KMS-11 (cell line): ENCODE data around the gene ZIC4.

Experiments used
- H2AFZ ChIP-seq: fragments of 200-600 bp; sonication (generic); 2 replicates; pipeline ENCODE4 v1.6.1; 2016; ENCODE audit warnings: antibody characterized with exemption, mixed run types, low read depth
- H3K27ac ChIP-seq: fragments of 200-600 bp; sonication (generic); 2 replicates; pipeline ENCODE4 v1.6.1; 2016; ENCODE audit warnings: mild to moderate bottlenecking, mixed run types
- H3K27me3 ChIP-seq: fragments of 200-600 bp; sonication (generic); 2 replicates; pipeline ENCODE4 v1.6.1; 2017; ENCODE audit warnings: mild to moderate bottlenecking, low read depth, mixed run types, moderate library complexity; ENCODE audit not compliant: insufficient read depth
- H3K36me3 ChIP-seq: fragments of 200-600 bp; sonication (generic); 2 replicates; pipeline ENCODE4 v1.6.1; 2017; ENCODE audit warnings: mild to moderate bottlenecking, mixed run types; ENCODE audit not compliant: insufficient read depth
- H3K4me1 ChIP-seq: fragments of 200-600 bp; sonication (generic); 2 replicates; pipeline ENCODE4 v1.6.1; 2016; ENCODE audit warnings: mild to moderate bottlenecking, low read depth, mixed run types; ENCODE audit not compliant: poor library complexity, severe bottlenecking
- H3K4me2 ChIP-seq: fragments of 200-600 bp; sonication (generic); 2 replicates; pipeline ENCODE4 v1.7.0; 2016; ENCODE audit warnings: mild to moderate bottlenecking, mixed run types
- H3K4me3 ChIP-seq: fragments of 200-600 bp; sonication (generic); IDR thresholded peaks from 2 replicates; pipeline ENCODE4 v1.6.1; 2017; ENCODE audit warnings: low read depth, low read length, mixed read lengths; ENCODE audit not compliant: insufficient read depth
- H3K79me2 ChIP-seq: fragments of 200-600 bp; sonication (generic); 2 replicates; pipeline ENCODE4 v1.6.1; 2016; ENCODE audit warnings: low read depth, mixed run types; ENCODE audit not compliant: insufficient read depth
- H3K9ac ChIP-seq: fragments of 200-600 bp; sonication (generic); 2 replicates; pipeline ENCODE4 v1.6.1; 2016; ENCODE audit warnings: mild to moderate bottlenecking, mixed run types
- H4K20me1 ChIP-seq: fragments of 200-600 bp; sonication (generic); 2 replicates; pipeline ENCODE4 v1.6.1; 2016; ENCODE audit warnings: mild to moderate bottlenecking, mixed run types; ENCODE audit not compliant: insufficient read depth
- TF ChIP-seq, protein P1 (sequence below): fragments of 200-600 bp; sonication (generic); conservative IDR thresholded peaks from 2 replicates; pipeline ENCODE4 v1.6.1; 2017; ENCODE audit warnings: low read depth, mild to moderate bottlenecking, antibody characterized with exemption, low read length, moderate library complexity, mixed read lengths

Gene ZIC4

DNA sequence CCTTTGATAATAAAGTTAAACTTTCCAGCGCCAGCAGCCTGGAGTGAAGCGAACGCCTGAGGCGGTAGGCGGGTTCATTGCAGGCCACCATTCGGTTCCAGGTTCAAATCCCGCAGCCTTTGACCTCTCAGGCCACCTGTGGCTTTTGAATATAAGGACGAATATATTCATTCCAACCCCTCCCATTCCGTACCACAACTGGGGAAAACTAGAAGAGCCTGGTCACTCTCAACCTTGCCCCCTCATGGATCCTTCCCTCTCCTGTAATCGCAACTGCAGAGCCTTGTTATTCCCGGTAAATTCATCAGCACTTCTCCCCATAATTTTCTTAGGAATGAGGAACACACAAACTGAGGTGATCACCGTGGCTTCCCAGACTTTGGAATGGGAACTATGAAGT is 35.2 kb downstream of the ZIC4 start:
- Histone ChIP-seq H3K36me3 (no peaks in the 10 kb centered on the region), H3K4me1 (no peaks in the 10 kb centered on the region), H3K9ac (no peak overlapping the region), H3K27me3 (no peaks in the 10 kb centered on the region), H3K79me2 (no peaks in the 10 kb centered on the region), H3K4me2 (no peak overlapping the region), H3K27ac (no peak overlapping the region), H4K20me1 (no peaks in the 10 kb centered on the region), H2AFZ (no peak overlapping the region), H3K4me3 (no peak overlapping the region)
- TF ChIP-seq, protein P1, sequence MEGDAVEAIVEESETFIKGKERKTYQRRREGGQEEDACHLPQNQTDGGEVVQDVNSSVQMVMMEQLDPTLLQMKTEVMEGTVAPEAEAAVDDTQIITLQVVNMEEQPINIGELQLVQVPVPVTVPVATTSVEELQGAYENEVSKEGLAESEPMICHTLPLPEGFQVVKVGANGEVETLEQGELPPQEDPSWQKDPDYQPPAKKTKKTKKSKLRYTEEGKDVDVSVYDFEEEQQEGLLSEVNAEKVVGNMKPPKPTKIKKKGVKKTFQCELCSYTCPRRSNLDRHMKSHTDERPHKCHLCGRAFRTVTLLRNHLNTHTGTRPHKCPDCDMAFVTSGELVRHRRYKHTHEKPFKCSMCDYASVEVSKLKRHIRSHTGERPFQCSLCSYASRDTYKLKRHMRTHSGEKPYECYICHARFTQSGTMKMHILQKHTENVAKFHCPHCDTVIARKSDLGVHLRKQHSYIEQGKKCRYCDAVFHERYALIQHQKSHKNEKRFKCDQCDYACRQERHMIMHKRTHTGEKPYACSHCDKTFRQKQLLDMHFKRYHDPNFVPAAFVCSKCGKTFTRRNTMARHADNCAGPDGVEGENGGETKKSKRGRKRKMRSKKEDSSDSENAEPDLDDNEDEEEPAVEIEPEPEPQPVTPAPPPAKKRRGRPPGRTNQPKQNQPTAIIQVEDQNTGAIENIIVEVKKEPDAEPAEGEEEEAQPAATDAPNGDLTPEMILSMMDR, result no peak

DNA sequence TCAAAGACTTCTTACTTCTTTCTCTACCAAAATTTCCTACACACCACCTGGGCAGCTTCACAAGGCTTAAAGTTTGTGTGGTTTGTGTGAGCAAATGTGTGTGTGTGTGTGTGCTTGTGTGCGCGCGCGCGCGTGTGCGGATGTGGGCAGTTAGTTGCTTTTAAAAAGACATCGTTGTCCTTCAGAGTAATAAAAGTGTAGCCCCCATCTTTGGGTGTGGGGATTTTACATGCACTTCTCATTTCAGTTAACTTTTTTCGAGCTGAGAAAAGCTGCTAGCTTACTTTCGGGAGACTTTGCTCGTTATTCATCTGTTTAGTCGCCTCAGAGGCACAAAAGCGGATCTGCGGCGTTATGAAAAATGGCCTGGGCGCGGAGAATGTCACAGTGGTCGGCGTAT is 36.0 kb downstream of the ZIC4 start:
- Histone ChIP-seq H3K4me1 (no peaks in the 10 kb centered on the region), H3K79me2 (no peaks in the 10 kb centered on the region), H3K27ac (no peak overlapping the region), H3K36me3 (no peaks in the 10 kb centered on the region), H3K9ac (no peak overlapping the region), H3K27me3 (no peaks in the 10 kb centered on the region), H3K4me3 (no peak overlapping the region), H2AFZ (no peak overlapping the region), H4K20me1 (no peaks in the 10 kb centered on the region), H3K4me2 (no peak overlapping the region)
- TF ChIP-seq, protein P1, result no peak

DNA sequence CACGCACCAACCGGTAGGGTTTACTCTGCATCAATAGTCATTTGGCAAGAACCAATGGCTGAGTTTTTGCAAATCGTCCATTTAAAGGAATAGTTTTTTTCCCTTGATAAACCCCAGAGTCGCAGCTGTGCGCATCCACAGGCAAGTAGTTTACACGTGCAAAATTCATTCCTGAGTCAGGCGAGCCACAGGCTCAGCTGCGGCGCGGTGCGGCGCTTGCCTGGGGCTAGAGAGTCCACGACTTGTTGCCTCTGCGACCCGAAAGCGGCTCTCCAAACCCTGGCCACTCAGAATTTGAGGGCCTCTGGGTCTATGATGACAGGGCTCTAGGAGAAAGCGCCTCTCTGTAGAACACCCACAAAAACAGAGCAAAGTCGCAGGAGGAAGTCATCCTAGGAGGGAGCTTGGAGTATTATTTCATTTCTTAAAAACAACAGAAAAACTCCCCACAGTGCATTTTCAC is 36.7 kb downstream of the ZIC4 start:
- TF ChIP-seq, protein P1, result no peak
- Histone ChIP-seq H3K79me2 (no peaks in the 10 kb centered on the region), H3K4me1 (no peaks in the 10 kb centered on the region), H4K20me1 (no peaks in the 10 kb centered on the region), H2AFZ (no peak overlapping the region), H3K27me3 (no peaks in the 10 kb centered on the region), H3K9ac (no peak overlapping the region), H3K4me2 (no peak overlapping the region), H3K36me3 (no peaks in the 10 kb centered on the region), H3K4me3 (no peak overlapping the region), H3K27ac (no peak overlapping the region)

DNA sequence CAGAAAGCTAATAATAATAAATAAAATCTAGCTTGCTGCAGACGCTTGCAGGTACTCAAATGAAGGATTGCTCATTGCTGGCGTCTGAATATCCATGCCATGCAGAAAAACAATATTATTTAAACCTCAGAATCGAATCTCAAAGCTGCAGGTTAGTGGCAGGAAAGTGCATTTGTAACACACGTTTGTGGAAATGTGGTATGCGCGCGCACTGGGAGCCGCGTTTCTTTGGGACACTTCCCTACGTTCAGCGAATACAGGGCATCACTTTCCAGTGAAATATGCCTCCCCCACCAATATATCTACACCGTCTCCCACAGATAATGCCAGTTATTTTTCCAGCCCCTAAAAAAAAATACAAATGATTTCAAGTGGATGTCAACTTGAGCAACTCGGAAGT is 37.1 kb downstream of the ZIC4 start:
- H3K79me2 ChIP-seq, result no peaks in the 10 kb centered on the region
- no peaks in the 10 kb centered on the region for H3K27me3 ChIP-seq
- H3K4me3 ChIP-seq, result no peak overlapping the region
- TF ChIP-seq, protein P1, result no peak
- no peaks in the 10 kb centered on the region for H3K4me1 ChIP-seq
- no peak overlapping the region for H3K4me2 ChIP-seq
- H3K27ac ChIP-seq, result no peak overlapping the region
- no peaks in the 10 kb centered on the region for H4K20me1 ChIP-seq
- H3K9ac ChIP-seq, result no peak overlapping the region
- no peak overlapping the region for H2AFZ ChIP-seq
- H3K36me3 ChIP-seq, result no peaks in the 10 kb centered on the region
